ENCODE measurements around the gene MISP3.

DNA sequence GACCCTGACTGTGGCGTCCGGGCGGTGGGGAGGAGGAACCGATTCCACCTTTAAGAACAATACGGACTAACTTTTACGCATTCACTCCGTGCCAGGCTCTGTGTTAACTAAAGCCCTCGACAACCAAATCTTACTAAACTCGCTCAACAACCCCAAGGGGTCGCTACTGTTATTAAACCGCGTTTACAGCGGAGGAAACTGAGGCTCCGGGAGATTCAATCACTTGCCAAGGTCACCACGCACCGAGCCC is 16.8 kb downstream of the MISP3 start:
- TF ChIP-seq SNAI2 (CRISPR knock-in tag; IDR thresholded peaks at IDR 0.05) (no peak), PPARA (CRISPR knock-in tag; IDR thresholded peaks at IDR 0.05; ENCODE audit: borderline replicate concordance) (no peak), GLIS3 (CRISPR knock-in tag; IDR thresholded peaks at IDR 0.05) (no peak), OSR1 (CRISPR knock-in tag; IDR thresholded peaks at IDR 0.05) (no peak)
- TF ChIP-seq, protein P1, sequence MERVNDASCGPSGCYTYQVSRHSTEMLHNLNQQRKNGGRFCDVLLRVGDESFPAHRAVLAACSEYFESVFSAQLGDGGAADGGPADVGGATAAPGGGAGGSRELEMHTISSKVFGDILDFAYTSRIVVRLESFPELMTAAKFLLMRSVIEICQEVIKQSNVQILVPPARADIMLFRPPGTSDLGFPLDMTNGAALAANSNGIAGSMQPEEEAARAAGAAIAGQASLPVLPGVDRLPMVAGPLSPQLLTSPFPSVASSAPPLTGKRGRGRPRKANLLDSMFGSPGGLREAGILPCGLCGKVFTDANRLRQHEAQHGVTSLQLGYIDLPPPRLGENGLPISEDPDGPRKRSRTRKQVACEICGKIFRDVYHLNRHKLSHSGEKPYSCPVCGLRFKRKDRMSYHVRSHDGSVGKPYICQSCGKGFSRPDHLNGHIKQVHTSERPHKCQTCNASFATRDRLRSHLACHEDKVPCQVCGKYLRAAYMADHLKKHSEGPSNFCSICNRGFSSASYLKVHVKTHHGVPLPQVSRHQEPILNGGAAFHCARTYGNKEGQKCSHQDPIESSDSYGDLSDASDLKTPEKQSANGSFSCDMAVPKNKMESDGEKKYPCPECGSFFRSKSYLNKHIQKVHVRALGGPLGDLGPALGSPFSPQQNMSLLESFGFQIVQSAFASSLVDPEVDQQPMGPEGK (CRISPR knock-in tag; IDR thresholded peaks at IDR 0.05; ENCODE audit: borderline replicate concordance) = no peak

Measured in SK-N-SH treated with all-trans-retinoic acid at 6 μM for 48 hours (cell line).